ENCODE data around the gene PDE6B. TPM values are rescaled to one million over a fixed set of nuclear protein-coding genes. Genes with fewer than 3 reads are reported as not detected.
A peak's percentile ranks its signal among the peaks of the same experiment; 100 is the strongest.

PDE6B gene
- total RNA-seq, 4 donors from 2014 or later: 0.98 to 1.3 TPM; not detected in 2

- H3K4me1 ChIP-seq: no peaks in the 10 kb centered on the region
- H3K36me3 ChIP-seq: no peaks in the 10 kb centered on the region
- no peaks in the 10 kb centered on the region for H3K9me3 ChIP-seq
- peaks cover 0 to 47% of the 10 kb centered on the region in 2 donors for H3K27me3 ChIP-seq
- H3K4me3 ChIP-seq: peak overlapping the region in 2 of 4 donors; percentile 9 to 11
- TF ChIP-seq, protein P1, sequence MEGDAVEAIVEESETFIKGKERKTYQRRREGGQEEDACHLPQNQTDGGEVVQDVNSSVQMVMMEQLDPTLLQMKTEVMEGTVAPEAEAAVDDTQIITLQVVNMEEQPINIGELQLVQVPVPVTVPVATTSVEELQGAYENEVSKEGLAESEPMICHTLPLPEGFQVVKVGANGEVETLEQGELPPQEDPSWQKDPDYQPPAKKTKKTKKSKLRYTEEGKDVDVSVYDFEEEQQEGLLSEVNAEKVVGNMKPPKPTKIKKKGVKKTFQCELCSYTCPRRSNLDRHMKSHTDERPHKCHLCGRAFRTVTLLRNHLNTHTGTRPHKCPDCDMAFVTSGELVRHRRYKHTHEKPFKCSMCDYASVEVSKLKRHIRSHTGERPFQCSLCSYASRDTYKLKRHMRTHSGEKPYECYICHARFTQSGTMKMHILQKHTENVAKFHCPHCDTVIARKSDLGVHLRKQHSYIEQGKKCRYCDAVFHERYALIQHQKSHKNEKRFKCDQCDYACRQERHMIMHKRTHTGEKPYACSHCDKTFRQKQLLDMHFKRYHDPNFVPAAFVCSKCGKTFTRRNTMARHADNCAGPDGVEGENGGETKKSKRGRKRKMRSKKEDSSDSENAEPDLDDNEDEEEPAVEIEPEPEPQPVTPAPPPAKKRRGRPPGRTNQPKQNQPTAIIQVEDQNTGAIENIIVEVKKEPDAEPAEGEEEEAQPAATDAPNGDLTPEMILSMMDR (IDR thresholded peaks at IDR 0.05): no peak
- TF ChIP-seq EP300 (IDR thresholded peaks at IDR 0.05): no peak
- no peak for TF ChIP-seq POLR2A (IDR thresholded peaks at IDR 0.05)
- no peak overlapping the region for H3K27ac ChIP-seq
- 28 to 34% methylated on average over 39 to 42 of the region's 49 CpGs for WGBS, 2 donors
- no peak for DNase-seq (ENCODE audit: low spot score in 2 of 2)
Measured at GRCh38 chr4:650951-651883, 25.8 kb downstream of the PDE6B start.

DNA sequence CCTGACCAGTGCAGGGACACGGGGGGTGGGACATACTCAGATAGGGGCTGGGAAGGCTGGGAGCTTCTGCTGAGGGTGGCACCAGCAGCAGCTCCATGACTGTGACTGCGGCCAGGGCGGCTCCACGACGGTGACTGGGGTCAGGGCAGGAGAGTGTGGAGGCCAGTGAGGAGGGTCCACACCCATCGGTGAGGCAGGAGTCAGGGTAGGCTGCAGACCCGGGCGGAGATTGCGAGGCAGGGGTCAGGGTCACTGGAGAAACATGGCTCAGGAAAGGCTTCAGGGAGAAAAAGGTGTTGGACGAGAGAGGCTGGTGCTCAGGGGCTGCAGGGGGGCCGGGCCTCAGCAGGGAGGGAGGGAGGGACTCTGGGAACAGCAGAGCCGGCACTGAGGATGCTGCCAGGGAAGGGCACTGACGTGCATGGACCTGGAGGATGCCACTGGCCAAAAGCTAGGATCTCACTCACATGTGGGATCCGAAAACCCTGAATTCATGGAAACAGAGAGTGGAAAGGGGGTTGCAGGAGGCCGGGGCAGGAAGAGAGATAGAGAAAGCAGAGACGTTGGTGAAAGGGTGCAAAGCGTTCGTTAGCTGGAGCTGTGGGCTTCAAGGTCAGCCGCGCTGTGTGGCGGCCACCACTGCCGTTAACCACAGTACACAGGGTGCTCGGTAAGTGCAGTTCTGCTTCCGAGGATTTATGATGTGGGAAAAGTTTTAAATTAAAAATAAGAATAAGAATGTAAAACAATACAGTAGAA lies 26.7 kb downstream of the PDE6B start:
- no peak overlapping the region for H3K27ac ChIP-seq
- peaks cover 0 to 47% of the 10 kb centered on the region in 2 donors for H3K27me3 ChIP-seq
- no peak for DNase-seq (ENCODE audit: low spot score in 2 of 2)
- TF ChIP-seq, protein P1 (IDR thresholded peaks at IDR 0.05): no peak
- no peak for TF ChIP-seq POLR2A (IDR thresholded peaks at IDR 0.05)
- no peak for TF ChIP-seq EP300 (IDR thresholded peaks at IDR 0.05)
- H3K36me3 ChIP-seq: no peaks in the 10 kb centered on the region
- no peaks in the 10 kb centered on the region for H3K9me3 ChIP-seq
- no peaks in the 10 kb centered on the region for H3K4me1 ChIP-seq
- H3K4me3 ChIP-seq: no peak overlapping the region
- 58 to 70% methylated on average over 24 of the region's 24 CpGs for WGBS, 2 donors

DNA sequence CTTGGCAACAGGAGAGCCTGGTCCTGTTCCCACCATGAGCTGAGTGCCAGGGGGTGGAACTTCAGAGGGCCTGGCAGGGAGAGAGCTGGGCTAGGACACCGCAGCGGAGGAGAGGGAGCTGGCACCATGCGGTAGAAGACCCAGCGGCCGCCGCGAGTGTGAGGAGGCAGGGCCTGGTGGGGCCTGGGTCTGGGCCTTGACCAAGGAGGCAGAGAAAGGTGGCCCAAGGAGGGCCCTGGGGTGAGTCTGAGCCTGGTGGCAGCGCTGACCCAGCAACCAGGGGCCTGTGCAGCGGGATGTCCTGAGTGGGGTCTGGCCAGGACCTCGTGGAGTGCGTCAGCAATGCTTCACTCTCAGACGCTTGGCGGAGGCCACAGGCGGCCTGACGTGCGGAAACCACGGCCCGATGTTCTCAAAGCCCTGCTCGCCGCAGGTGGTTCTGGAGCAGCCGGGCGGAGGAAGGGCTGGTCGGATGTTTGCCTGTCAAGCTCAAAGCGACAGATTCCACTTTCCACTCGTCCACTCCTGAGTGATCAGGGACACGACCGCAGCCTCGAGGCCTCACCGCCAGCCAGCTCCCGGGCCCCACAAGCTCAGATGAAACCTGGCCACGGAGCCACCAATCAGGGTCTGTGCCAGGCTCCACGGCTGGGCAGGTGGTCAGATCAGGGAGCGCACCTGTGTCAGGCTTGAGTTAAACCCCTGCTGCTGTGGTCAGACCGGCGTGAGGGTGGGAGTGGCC lies 27.9 kb downstream of the PDE6B start:
- H3K4me3 ChIP-seq: no peak overlapping the region
- WGBS, 2 donors: 87 to 88% methylated on average over 25 to 35 of the region's 35 CpGs
- H3K27ac ChIP-seq: no peak overlapping the region
- peaks cover 0 to 37% of the 10 kb centered on the region in 2 donors for H3K27me3 ChIP-seq
- no peak for DNase-seq (ENCODE audit: low spot score in 2 of 2)
- no peaks in the 10 kb centered on the region for H3K9me3 ChIP-seq
- no peaks in the 10 kb centered on the region for H3K36me3 ChIP-seq
- no peaks in the 10 kb centered on the region for H3K4me1 ChIP-seq
- TF ChIP-seq, protein P1 (IDR thresholded peaks at IDR 0.05): no peak
- TF ChIP-seq EP300 (IDR thresholded peaks at IDR 0.05) (no peak), POLR2A (IDR thresholded peaks at IDR 0.05) (no peak)

DNA sequence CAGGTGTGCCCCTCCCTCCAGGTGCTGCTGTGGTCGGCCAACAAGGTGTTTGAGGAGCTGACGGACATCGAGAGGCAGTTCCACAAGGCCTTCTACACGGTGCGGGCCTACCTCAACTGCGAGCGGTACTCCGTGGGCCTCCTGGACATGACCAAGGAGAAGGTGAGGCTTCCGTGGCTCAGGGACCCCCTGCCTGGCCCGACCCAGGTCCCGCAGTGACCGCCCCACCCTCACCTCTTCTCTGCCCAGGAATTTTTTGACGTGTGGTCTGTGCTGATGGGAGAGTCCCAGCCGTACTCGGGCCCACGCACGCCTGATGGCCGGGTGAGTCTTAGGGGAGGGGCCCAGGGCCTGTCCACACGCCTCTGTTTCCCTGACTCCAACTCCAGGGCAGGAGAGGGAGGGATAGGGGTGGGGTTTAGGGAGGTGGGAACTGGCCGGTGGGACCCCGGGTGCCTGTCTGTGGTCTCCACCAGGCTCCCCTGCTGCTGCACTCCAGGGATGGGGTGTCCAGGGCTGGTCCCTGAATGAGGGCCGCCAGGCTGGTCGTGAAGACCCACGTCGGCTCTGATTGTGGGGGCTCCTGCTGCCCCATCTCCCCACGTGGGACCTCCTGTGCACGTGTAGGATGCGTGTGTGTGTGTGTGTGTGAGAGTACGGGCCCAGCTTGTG lies 28.6 kb downstream of the PDE6B start:
- no peaks in the 10 kb centered on the region for H3K9me3 ChIP-seq
- H3K27me3 ChIP-seq: peaks cover 0 to 37% of the 10 kb centered on the region in 2 donors
- H3K36me3 ChIP-seq: no peaks in the 10 kb centered on the region
- no peak overlapping the region for H3K4me3 ChIP-seq
- 83 to 85% methylated on average over 28 of the region's 29 CpGs for WGBS, 2 donors
- TF ChIP-seq POLR2A (IDR thresholded peaks at IDR 0.05): no peak
- TF ChIP-seq, protein P1 (IDR thresholded peaks at IDR 0.05): no peak
- no peak for TF ChIP-seq EP300 (IDR thresholded peaks at IDR 0.05)
- DNase-seq (ENCODE audit: low spot score in 2 of 2): no peak
- no peaks in the 10 kb centered on the region for H3K4me1 ChIP-seq
- no peak overlapping the region for H3K27ac ChIP-seq
